BE2C (cell line): ENCODE measurements around the gene OPHN1.
"Not testable (repeated sequence)": the region's sequence is repeated elsewhere in the genome, so short reads cannot be mapped to it uniquely, and the experiment has no call there.

Source experiments
- DNase-seq: peaks from one replicate; pipeline ENCODE4 v3.0.0-alpha.2; 2020
- H3K27me3 ChIP-seq: fragments of 250-450 bp; sonication (Bioruptor Pico); 2 replicates; pipeline ENCODE4 v1.5.1; 2020; ENCODE audit warnings: mild to moderate bottlenecking
- H3K36me3 ChIP-seq: fragments of 250-450 bp; sonication (Bioruptor Pico); 2 replicates; pipeline ENCODE4 v1.5.1; 2020; ENCODE audit warnings: mild to moderate bottlenecking
- H3K4me1 ChIP-seq: fragments of 250-450 bp; sonication (Bioruptor Pico); 2 replicates; pipeline ENCODE4 v1.5.1; 2020
- H3K4me3 ChIP-seq: 2 replicates; pipeline ENCODE4 v1.5.1; 2011; ENCODE audit warnings: low read depth, low read length
- H3K9me3 ChIP-seq: fragments of 250-450 bp; sonication (Bioruptor Pico); 2 replicates; pipeline ENCODE4 v1.5.1; 2020
- TF ChIP-seq, protein P1 (sequence below): IDR thresholded peaks from 2 replicates; pipeline ENCODE4 v1.5.1; 2012; ENCODE audit warnings: mild to moderate bottlenecking, low read depth, low read length

Gene OPHN1

GRCh38 chrX:68354879-68355628, 78.2 kb downstream of the OPHN1 start:
- TF ChIP-seq, protein P1, sequence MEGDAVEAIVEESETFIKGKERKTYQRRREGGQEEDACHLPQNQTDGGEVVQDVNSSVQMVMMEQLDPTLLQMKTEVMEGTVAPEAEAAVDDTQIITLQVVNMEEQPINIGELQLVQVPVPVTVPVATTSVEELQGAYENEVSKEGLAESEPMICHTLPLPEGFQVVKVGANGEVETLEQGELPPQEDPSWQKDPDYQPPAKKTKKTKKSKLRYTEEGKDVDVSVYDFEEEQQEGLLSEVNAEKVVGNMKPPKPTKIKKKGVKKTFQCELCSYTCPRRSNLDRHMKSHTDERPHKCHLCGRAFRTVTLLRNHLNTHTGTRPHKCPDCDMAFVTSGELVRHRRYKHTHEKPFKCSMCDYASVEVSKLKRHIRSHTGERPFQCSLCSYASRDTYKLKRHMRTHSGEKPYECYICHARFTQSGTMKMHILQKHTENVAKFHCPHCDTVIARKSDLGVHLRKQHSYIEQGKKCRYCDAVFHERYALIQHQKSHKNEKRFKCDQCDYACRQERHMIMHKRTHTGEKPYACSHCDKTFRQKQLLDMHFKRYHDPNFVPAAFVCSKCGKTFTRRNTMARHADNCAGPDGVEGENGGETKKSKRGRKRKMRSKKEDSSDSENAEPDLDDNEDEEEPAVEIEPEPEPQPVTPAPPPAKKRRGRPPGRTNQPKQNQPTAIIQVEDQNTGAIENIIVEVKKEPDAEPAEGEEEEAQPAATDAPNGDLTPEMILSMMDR = no peak
- H3K4me3 ChIP-seq = no peak overlapping the region
- H3K36me3 ChIP-seq = no peaks in the 10 kb centered on the region
- H3K27me3 ChIP-seq = no peaks in the 10 kb centered on the region
- H3K9me3 ChIP-seq = no peaks in the 10 kb centered on the region
- no peak for DNase-seq
- H3K4me1 ChIP-seq = no peaks in the 10 kb centered on the region

DNA sequence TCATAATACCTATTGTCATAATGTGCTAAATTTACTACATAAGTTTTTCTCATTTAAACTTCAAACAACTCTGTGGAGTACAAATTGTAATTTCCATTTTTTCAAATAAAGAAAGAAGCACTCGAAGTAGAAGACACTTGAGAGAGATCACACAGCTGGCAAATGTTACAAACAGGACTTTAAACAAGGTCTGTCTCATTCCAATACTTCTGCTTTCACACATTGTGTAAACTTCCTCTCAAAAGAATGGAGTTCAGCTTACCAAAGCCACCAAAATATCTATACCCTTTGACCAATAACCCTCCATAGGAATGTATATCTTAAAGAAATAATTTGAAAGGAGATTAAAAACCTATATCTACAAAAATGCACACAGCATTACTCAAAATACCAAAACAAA, 88.3 kb downstream of the OPHN1 start:
- H3K36me3 ChIP-seq = no peaks in the 10 kb centered on the region
- TF ChIP-seq, protein P1 = no peak
- H3K4me3 ChIP-seq = no peak overlapping the region
- no peak for DNase-seq
- no peaks in the 10 kb centered on the region for H3K9me3 ChIP-seq
- no peaks in the 10 kb centered on the region for H3K4me1 ChIP-seq
- H3K27me3 ChIP-seq = no peaks in the 10 kb centered on the region

GRCh38 chrX:68343551-68343950, 89.7 kb downstream of the OPHN1 start:
- H3K27me3 ChIP-seq = no peaks in the 10 kb centered on the region
- H3K36me3 ChIP-seq = no peaks in the 10 kb centered on the region
- H3K4me1 ChIP-seq = no peaks in the 10 kb centered on the region
- TF ChIP-seq, protein P1 = no peak
- H3K4me3 ChIP-seq = no peak overlapping the region
- DNase-seq = no peak
- H3K9me3 ChIP-seq = no peaks in the 10 kb centered on the region

GRCh38 chrX:68332201-68332731, 101.0 kb downstream of the OPHN1 start:
- Histone ChIP-seq H3K9me3 (no peaks in the 10 kb centered on the region), H3K36me3 (no peaks in the 10 kb centered on the region), H3K4me1 (no peaks in the 10 kb centered on the region), H3K4me3 (no peak overlapping the region), H3K27me3 (no peaks in the 10 kb centered on the region)
- TF ChIP-seq, protein P1 = no peak
- DNase-seq = no peak

DNA sequence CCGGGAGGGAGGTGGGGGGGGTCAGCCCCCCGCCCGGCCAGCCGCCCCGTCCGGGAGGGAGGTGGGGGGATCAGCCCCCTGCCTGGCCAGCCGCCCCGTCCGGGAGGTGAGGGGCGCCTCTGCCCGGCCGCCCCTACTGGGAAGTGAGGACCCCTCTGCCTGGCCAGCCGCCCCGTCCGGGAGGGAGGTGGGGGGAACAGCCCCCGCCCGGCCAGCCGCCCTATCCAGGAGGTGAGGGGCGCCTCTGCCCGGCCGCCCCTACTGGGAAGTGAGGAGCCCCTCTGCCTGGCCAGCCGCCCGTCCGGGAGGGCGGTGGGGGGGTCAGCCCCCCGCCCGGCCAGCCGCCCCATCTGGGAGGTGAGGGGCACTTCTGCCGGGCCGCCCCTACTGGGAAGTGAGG, 106.5 kb downstream of the OPHN1 start:
- DNase-seq = not testable (repeated sequence)

DNA sequence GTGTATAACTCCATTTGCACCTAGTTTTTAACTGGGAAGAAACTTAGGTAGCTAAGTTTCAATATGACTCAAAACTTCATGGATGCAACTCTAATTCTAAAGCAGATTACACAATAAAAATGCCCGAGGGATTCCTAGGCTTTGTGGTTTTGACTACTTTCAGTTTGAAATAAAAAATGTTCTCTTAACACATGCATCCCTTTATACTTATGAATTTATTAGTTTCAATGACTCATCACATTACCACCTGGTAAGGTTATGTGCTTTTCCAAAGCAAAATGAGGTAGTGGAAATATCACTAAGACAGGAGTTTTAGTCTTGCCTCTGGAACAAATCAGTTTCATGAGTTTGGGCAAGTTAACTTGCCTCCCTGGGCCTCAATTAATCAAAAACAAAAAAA, 125.5 kb downstream of the OPHN1 start:
- Histone ChIP-seq H3K4me3 (no peak overlapping the region), H3K36me3 (no peaks in the 10 kb centered on the region), H3K27me3 (no peaks in the 10 kb centered on the region), H3K9me3 (no peaks in the 10 kb centered on the region), H3K4me1 (no peaks in the 10 kb centered on the region)
- TF ChIP-seq, protein P1 = no peak
- DNase-seq = no peak

More for the DNA sequence above, 106.5 kb downstream of the OPHN1 start:
- H3K9me3 ChIP-seq, H3K4me1 ChIP-seq, H3K27me3 ChIP-seq, H3K36me3 ChIP-seq, H3K4me3 ChIP-seq: not testable (repeated sequence)
